ENCODE results near the gene GSTM1.
"Not testable (repeated sequence)": the region's sequence is repeated elsewhere in the genome, so short reads cannot be mapped to it uniquely, and the experiment has no call there.

GSTM1 gene

GRCh38 chr1:109711593-109712320 is 24.1 kb downstream of the GSTM1 start, which contains the start of gene GSTM5:
GSTM5 (plus strand) TSS chr1:109712251; CDS start chr1:109712313, 62 bp downstream.
- H3K4me3 ChIP-seq (ENCODE audit: low read depth, low read length) = peak within 1 kb of the TSS; percentile 26
- not testable (repeated sequence) for H3K36me3 ChIP-seq (ENCODE audit: control insufficient read depth, insufficient read depth, low read length); H3K9me3 ChIP-seq (ENCODE audit: control insufficient read depth, insufficient read depth, low read length); H3K9ac ChIP-seq (ENCODE audit: low read depth, low read length); H3K27me3 ChIP-seq (ENCODE audit: control insufficient read depth, insufficient read depth, low read length); H3K4me1 ChIP-seq (ENCODE audit: control insufficient read depth, insufficient read depth, low read length)

GRCh38 chr1:109712321-109712864 is 24.8 kb downstream of the GSTM1 start:
- no peaks in the 10 kb centered on the region for H3K4me1 ChIP-seq (ENCODE audit: control insufficient read depth, insufficient read depth, low read length)
- peak overlapping the region; percentile 26 for H3K4me3 ChIP-seq (ENCODE audit: low read depth, low read length)
- no peaks in the 10 kb centered on the region for H3K27me3 ChIP-seq (ENCODE audit: control insufficient read depth, insufficient read depth, low read length)
- no peaks in the 10 kb centered on the region for H3K9me3 ChIP-seq (ENCODE audit: control insufficient read depth, insufficient read depth, low read length)
- no peak overlapping the region for H3K9ac ChIP-seq (ENCODE audit: low read depth, low read length)
- no peaks in the 10 kb centered on the region for H3K36me3 ChIP-seq (ENCODE audit: control insufficient read depth, insufficient read depth, low read length)

- no peak overlapping the region for H3K9ac ChIP-seq (ENCODE audit: low read depth, low read length)
Observed at GRCh38 chr1:109713636-109714035, 26.0 kb downstream of the GSTM1 start.

GRCh38 chr1:109714661-109715372 is 27.2 kb downstream of the GSTM1 start:
- Histone ChIP-seq H3K36me3 (ENCODE audit: control insufficient read depth, insufficient read depth, low read length) (no peaks in the 10 kb centered on the region), H3K9me3 (ENCODE audit: control insufficient read depth, insufficient read depth, low read length) (no peaks in the 10 kb centered on the region), H3K9ac (ENCODE audit: low read depth, low read length) (no peak overlapping the region), H3K4me3 (ENCODE audit: low read depth, low read length) (no peak overlapping the region), H3K27me3 (ENCODE audit: control insufficient read depth, insufficient read depth, low read length) (no peaks in the 10 kb centered on the region), H3K4me1 (ENCODE audit: control insufficient read depth, insufficient read depth, low read length) (no peaks in the 10 kb centered on the region)

More at GRCh38 chr1:109713636-109714035, 26.0 kb downstream of the GSTM1 start:
- H3K27me3 ChIP-seq (ENCODE audit: control insufficient read depth, insufficient read depth, low read length) = no peaks in the 10 kb centered on the region
- H3K4me1 ChIP-seq (ENCODE audit: control insufficient read depth, insufficient read depth, low read length) = no peaks in the 10 kb centered on the region
- H3K36me3 ChIP-seq (ENCODE audit: control insufficient read depth, insufficient read depth, low read length) = no peaks in the 10 kb centered on the region
- no peak overlapping the region for H3K4me3 ChIP-seq (ENCODE audit: low read depth, low read length)
- no peaks in the 10 kb centered on the region for H3K9me3 ChIP-seq (ENCODE audit: control insufficient read depth, insufficient read depth, low read length)

DNA sequence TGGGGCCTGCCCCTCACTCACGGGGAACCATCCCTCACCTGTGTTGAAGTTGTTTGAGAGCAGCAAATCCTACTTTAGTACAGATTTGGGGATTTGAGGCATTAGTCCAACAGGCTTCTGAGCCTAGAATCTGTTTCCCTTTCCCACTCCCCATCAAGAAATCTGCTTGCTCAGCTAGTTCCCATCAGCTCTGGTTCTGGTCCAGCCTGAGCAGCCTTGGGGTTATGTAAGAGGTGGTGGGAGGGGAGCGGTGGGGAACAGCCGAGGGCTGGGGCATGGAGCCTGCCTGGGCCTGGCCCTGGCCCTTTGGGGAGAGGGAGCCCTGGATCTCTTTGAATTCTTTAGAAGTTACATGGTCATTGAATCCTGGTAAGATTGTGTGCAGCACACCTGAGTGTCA is 28.5 kb downstream of the GSTM1 start:
- no peaks in the 10 kb centered on the region for H3K36me3 ChIP-seq (ENCODE audit: control insufficient read depth, insufficient read depth, low read length)
- H3K4me1 ChIP-seq (ENCODE audit: control insufficient read depth, insufficient read depth, low read length) = no peaks in the 10 kb centered on the region
- no peak overlapping the region for H3K9ac ChIP-seq (ENCODE audit: low read depth, low read length)
- no peaks in the 10 kb centered on the region for H3K9me3 ChIP-seq (ENCODE audit: control insufficient read depth, insufficient read depth, low read length)
- no peaks in the 10 kb centered on the region for H3K27me3 ChIP-seq (ENCODE audit: control insufficient read depth, insufficient read depth, low read length)
- H3K4me3 ChIP-seq (ENCODE audit: low read depth, low read length) = no peak overlapping the region

DNA sequence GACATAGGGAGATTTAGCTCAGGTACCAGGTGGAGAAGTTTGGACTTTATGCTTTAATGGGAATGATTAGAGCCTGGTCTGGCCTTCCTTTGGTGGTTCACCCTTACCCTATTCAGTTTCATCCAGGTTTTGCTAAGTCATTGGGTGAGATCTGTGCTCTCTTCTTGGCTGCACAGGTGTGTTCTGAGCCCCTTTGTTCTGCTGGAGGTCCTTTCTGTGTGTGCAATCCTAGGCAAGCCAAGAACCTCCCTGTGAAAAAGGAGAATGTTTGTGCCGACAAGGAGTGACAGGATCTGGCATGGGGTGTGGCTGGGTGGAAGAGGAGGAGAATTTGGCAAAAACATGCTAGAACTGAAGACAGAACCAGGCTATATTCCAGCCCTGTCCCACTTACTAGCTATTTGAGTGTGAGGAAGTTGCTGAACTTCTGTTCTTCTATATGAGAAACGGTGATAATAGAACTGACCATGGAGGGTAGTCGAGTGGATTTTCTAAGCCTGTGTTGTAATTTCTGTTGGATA is 29.0 kb downstream of the GSTM1 start:
- Histone ChIP-seq H3K27me3 (ENCODE audit: control insufficient read depth, insufficient read depth, low read length) (no peaks in the 10 kb centered on the region), H3K4me3 (ENCODE audit: low read depth, low read length) (no peak overlapping the region), H3K36me3 (ENCODE audit: control insufficient read depth, insufficient read depth, low read length) (no peaks in the 10 kb centered on the region), H3K9ac (ENCODE audit: low read depth, low read length) (no peak overlapping the region), H3K9me3 (ENCODE audit: control insufficient read depth, insufficient read depth, low read length) (no peaks in the 10 kb centered on the region), H3K4me1 (ENCODE audit: control insufficient read depth, insufficient read depth, low read length) (no peaks in the 10 kb centered on the region)

GRCh38 chr1:109717729-109718128 is 30.1 kb downstream of the GSTM1 start:
- Histone ChIP-seq H3K36me3 (ENCODE audit: control insufficient read depth, insufficient read depth, low read length) (no peaks in the 10 kb centered on the region), H3K4me1 (ENCODE audit: control insufficient read depth, insufficient read depth, low read length) (no peaks in the 10 kb centered on the region), H3K9me3 (ENCODE audit: control insufficient read depth, insufficient read depth, low read length) (no peaks in the 10 kb centered on the region), H3K9ac (ENCODE audit: low read depth, low read length) (no peak overlapping the region), H3K27me3 (ENCODE audit: control insufficient read depth, insufficient read depth, low read length) (no peaks in the 10 kb centered on the region), H3K4me3 (ENCODE audit: low read depth, low read length) (no peak overlapping the region)

- Histone ChIP-seq H3K27me3 (ENCODE audit: control insufficient read depth, insufficient read depth, low read length) (no peaks in the 10 kb centered on the region), H3K36me3 (ENCODE audit: control insufficient read depth, insufficient read depth, low read length) (no peaks in the 10 kb centered on the region), H3K9ac (ENCODE audit: low read depth, low read length) (no peak overlapping the region), H3K9me3 (ENCODE audit: control insufficient read depth, insufficient read depth, low read length) (no peaks in the 10 kb centered on the region), H3K4me3 (ENCODE audit: low read depth, low read length) (no peak overlapping the region), H3K4me1 (ENCODE audit: control insufficient read depth, insufficient read depth, low read length) (peaks cover 2% of the 10 kb centered on the region)
Observed at GRCh38 chr1:109718495-109718894, 30.9 kb downstream of the GSTM1 start.

DNA sequence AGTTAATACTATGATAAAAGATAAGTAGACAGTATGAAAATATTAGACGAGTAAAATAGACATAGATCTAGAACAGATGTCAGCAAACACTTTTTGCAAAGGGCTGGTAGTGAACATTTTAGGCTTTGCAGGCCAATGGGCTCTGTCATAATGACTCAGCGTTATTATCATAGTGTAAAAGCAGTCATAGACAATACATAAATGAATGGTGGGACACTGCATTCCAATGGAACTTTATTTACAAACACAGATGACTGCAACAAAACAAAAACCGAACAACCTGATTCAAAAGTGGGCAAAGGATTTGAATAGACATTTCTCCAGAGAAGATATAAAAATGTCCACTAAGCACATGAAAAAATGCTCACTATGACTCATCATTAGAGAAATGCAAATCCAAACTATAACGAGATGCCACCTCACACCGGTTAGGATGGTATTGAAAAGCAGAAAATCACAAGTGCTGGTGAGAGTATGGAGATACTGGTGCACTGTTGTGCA is 31.8 kb downstream of the GSTM1 start:
- Histone ChIP-seq H3K4me1 (ENCODE audit: control insufficient read depth, insufficient read depth, low read length) (peaks cover 2% of the 10 kb centered on the region), H3K9ac (ENCODE audit: low read depth, low read length) (no peak overlapping the region), H3K9me3 (ENCODE audit: control insufficient read depth, insufficient read depth, low read length) (no peaks in the 10 kb centered on the region), H3K4me3 (ENCODE audit: low read depth, low read length) (no peak overlapping the region), H3K36me3 (ENCODE audit: control insufficient read depth, insufficient read depth, low read length) (no peaks in the 10 kb centered on the region), H3K27me3 (ENCODE audit: control insufficient read depth, insufficient read depth, low read length) (no peaks in the 10 kb centered on the region)

- no peaks in the 10 kb centered on the region for H3K36me3 ChIP-seq (ENCODE audit: control insufficient read depth, insufficient read depth, low read length)
- H3K9ac ChIP-seq (ENCODE audit: low read depth, low read length) = no peak overlapping the region
- H3K27me3 ChIP-seq (ENCODE audit: control insufficient read depth, insufficient read depth, low read length) = no peaks in the 10 kb centered on the region
- H3K4me3 ChIP-seq (ENCODE audit: low read depth, low read length) = no peak overlapping the region
- H3K9me3 ChIP-seq (ENCODE audit: control insufficient read depth, insufficient read depth, low read length) = no peaks in the 10 kb centered on the region
- peaks cover 2% of the 10 kb centered on the region for H3K4me1 ChIP-seq (ENCODE audit: control insufficient read depth, insufficient read depth, low read length)
Observed at GRCh38 chr1:109721042-109721441, 33.4 kb downstream of the GSTM1 start.

DNA sequence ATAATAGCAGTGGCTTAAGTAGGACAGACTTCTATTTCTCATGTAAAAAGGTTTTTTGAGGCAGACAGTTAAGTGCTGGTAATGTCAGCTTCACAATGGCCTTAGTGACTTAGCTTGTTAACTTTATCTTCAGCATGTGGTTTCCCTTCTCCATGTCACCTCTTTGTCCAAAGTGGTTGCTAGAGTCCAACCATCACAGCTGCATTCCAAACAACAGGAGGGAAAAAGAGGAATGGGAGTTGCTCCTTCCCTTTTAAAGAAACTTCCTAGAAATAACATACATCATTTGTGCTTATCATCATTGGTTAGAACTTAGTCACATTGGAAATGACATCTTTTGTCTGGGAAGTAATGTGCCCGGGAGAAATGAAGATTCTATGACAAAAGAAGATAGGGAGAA is 34.4 kb downstream of the GSTM1 start:
- Histone ChIP-seq H3K9ac (ENCODE audit: low read depth, low read length) (no peak overlapping the region), H3K4me1 (ENCODE audit: control insufficient read depth, insufficient read depth, low read length) (peaks cover 2% of the 10 kb centered on the region), H3K9me3 (ENCODE audit: control insufficient read depth, insufficient read depth, low read length) (no peaks in the 10 kb centered on the region), H3K4me3 (ENCODE audit: low read depth, low read length) (no peak overlapping the region), H3K36me3 (ENCODE audit: control insufficient read depth, insufficient read depth, low read length) (no peaks in the 10 kb centered on the region), H3K27me3 (ENCODE audit: control insufficient read depth, insufficient read depth, low read length) (no peaks in the 10 kb centered on the region)
